ENCODE measurements around the gene SEC14L3.

SEC14L3 gene

GRCh38 chr22:30511911-30512310, 40.1 kb upstream of the SEC14L3 start:
- no peak; the same call in 1 of the 2 replicates for TF ChIP-seq SP2 (tag by site-specific recombination; IDR thresholded peaks at IDR 0.05)
- no peak for TF ChIP-seq ZNF423 (tag by site-specific recombination; IDR thresholded peaks at IDR 0.05)
- TF ChIP-seq KLF17 (tag by site-specific recombination; IDR thresholded peaks at IDR 0.05), result no peak
- no peak for TF ChIP-seq ZXDB (tag by site-specific recombination; IDR thresholded peaks at IDR 0.05)
- TF ChIP-seq YY2 (tag by site-specific recombination; IDR thresholded peaks at IDR 0.05), result no peak
- TF ChIP-seq ZBTB6 (tag by site-specific recombination; IDR thresholded peaks at IDR 0.05), result no peak
- no peak for TF ChIP-seq ZBTB7A (tag by site-specific recombination; IDR thresholded peaks at IDR 0.05; ENCODE audit: low read depth)
- no peak for TF ChIP-seq KLF10 (tag by site-specific recombination; IDR thresholded peaks at IDR 0.05)
- no peak for TF ChIP-seq ZFP3 (tag by site-specific recombination; IDR thresholded peaks at IDR 0.05; ENCODE audit: low read depth)
- no peak for TF ChIP-seq TRIM28 (IDR thresholded peaks at IDR 0.05; ENCODE audit: borderline replicate concordance, low read length)
- TF ChIP-seq ZNF19 (tag by site-specific recombination; IDR thresholded peaks at IDR 0.05; ENCODE audit: low read depth), result no peak
- no peak for TF ChIP-seq ZNF529 (tag by site-specific recombination; IDR thresholded peaks at IDR 0.05; ENCODE audit: insufficient replicate concordance)
- POLR2A ChIA-PET, result no interaction called here
- Histone ChIP-seq H3K4me3 (ENCODE audit: low read depth, low read length) (no peak overlapping the region), H3K36me3 (ENCODE audit: control insufficient read depth in 2 of 2, insufficient read depth in 1 of 2, low read length in 2 of 2) (no peaks in the 10 kb centered on the region), H3K9me3 (ENCODE audit: control insufficient read depth, insufficient read depth, low read depth, low read length) (no peaks in the 10 kb centered on the region), H3K27ac (ENCODE audit: extremely low read depth, low read depth, low read length) (no peak overlapping the region), H3K4me1 (ENCODE audit: control insufficient read depth, insufficient read depth, low read length) (peaks cover 2% of the 10 kb centered on the region)
- CTCF ChIA-PET, result no interaction called here

- POLR2A ChIA-PET, result no interaction called here
- no peak overlapping the region for H3K4me3 ChIP-seq (ENCODE audit: low read depth, low read length)
- H3K9me3 ChIP-seq (ENCODE audit: control insufficient read depth, insufficient read depth, low read depth, low read length), result no peaks in the 10 kb centered on the region
- TF ChIP-seq ZNF664 (tag by site-specific recombination; IDR thresholded peaks at IDR 0.05) (no peak), HOXA7 (CRISPR knock-in tag; IDR thresholded peaks at IDR 0.05; ENCODE audit: borderline replicate concordance) (no peak), ZNF423 (tag by site-specific recombination; IDR thresholded peaks at IDR 0.05) (no peak), ZNF426 (tag by site-specific recombination; IDR thresholded peaks at IDR 0.05) (no peak), ZIC2 (tag by site-specific recombination; IDR thresholded peaks at IDR 0.05) (no peak), ZNF350 (tag by site-specific recombination; IDR thresholded peaks at IDR 0.05) (no peak), ZNF398 (tag by site-specific recombination; IDR thresholded peaks at IDR 0.05) (no peak), ZNF585B (tag by site-specific recombination; IDR thresholded peaks at IDR 0.05) (no peak), TSHZ1 (tag by site-specific recombination; IDR thresholded peaks at IDR 0.05; ENCODE audit: borderline replicate concordance) (no peak), HIC1 (tag by site-specific recombination; IDR thresholded peaks at IDR 0.05) (no peak), ZNF266 (tag by site-specific recombination; IDR thresholded peaks at IDR 0.05; ENCODE audit: low read depth) (no peak), ZNF214 (tag by site-specific recombination; IDR thresholded peaks at IDR 0.05; ENCODE audit: borderline replicate concordance) (no peak), ZNF157 (tag by site-specific recombination; IDR thresholded peaks at IDR 0.05) (no peak), ZNF610 (tag by site-specific recombination; IDR thresholded peaks at IDR 0.05; ENCODE audit: borderline replicate concordance) (no peak)
Observed at GRCh38 chr22:30511109-30511508, 39.3 kb upstream of the SEC14L3 start.

More at GRCh38 chr22:30511109-30511508, 39.3 kb upstream of the SEC14L3 start:
- CTCF ChIA-PET, result interaction anchor here (0.6 to 0.7 kb wide), 4 partner anchors 19 to 93 kb away, joined by 3 to 5 read pairs (median 3); no protein-coding TSS in a partner anchor
- H3K4me1 ChIP-seq (ENCODE audit: control insufficient read depth, insufficient read depth, low read length), result no peaks in the 10 kb centered on the region
- no peaks in the 10 kb centered on the region for H3K36me3 ChIP-seq (ENCODE audit: control insufficient read depth in 2 of 2, insufficient read depth in 1 of 2, low read length in 2 of 2)
- no peak overlapping the region for H3K27ac ChIP-seq (ENCODE audit: extremely low read depth, low read depth, low read length)
